ENCODE measurements around the gene HEATR5A.

DNA sequence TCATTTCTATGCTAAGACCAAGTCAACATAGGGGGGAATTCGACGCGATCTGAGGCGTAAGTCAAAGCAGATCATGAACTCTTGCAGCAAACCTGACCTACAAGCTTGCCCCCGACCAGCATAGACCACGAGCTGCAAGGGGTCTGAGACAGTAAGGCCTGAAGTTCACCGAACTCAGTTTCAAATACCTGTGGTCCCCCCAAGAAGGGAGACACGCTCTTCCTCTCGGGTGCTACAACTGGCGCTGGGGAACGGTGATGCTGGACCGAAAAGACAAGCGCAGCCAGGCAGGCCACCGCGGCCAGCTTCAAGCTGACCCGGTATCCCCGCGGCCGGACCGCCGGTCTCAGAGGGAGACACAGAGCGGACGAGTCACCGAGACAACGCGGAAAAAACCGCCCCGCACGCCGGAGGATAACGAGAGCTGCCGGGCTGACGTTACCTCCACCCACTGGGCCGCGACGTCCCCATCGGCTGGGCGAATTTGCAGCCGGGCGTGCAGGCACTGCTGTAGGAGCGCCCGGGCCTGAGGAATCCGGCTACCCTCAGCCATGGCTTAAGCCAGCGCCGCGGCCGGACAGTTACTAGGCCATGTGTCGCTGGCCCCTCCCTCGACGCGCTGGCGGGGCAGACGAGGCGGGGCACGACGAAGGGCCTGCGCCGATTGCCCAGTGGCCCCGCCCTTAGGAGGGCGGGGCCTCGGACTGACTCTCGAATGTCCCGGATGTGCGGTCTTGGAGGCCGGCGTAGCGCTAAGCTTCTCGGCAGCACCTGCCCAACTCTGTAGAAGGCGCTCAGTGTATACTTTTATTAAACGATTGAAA, 36.7 kb upstream of the HEATR5A start, which contains the start of gene DTD2:
- TF ChIP-seq SIN3A (IDR thresholded peaks at IDR 0.05; ENCODE audit: borderline replicate concordance, insufficient read depth, low read length) (no peak), POLR2AphosphoS5 (IDR thresholded peaks at IDR 0.05; ENCODE audit: low read depth, low read length) (peak; percentile 81), TAF1 (IDR thresholded peaks at IDR 0.05; ENCODE audit: borderline replicate concordance, insufficient read depth, low read length) (0 out of 2 replicates have a peak, but pooled peaks have one; percentile 74), FOXP2 (optimal IDR thresholded peaks at IDR 0.05; ENCODE audit: borderline replicate concordance, extremely low read depth, extremely low read length, insufficient read depth) (no peak)
